GM23248 (cell line): ENCODE results near the gene MRPL40.

Source experiments
- EZH2 ChIP-seq: fragments of 200-600 bp; sonication (generic); IDR thresholded peaks from 2 replicates; pipeline ENCODE4 v1.6.1; 2018; ENCODE audit warnings: antibody characterized with exemption, mild to moderate bottlenecking; ENCODE audit not compliant: insufficient read depth, poor library complexity, severe bottlenecking
- EZH2phosphoT487 ChIP-seq: fragments of 200-600 bp; sonication (generic); IDR thresholded peaks from 2 replicates; pipeline ENCODE4 v1.6.1; 2018; ENCODE audit warnings: antibody characterized with exemption, moderate library complexity, mild to moderate bottlenecking, low read depth; ENCODE audit not compliant: insufficient read depth

GRCh38 chr22:19420321-19420720, 12.0 kb upstream of the MRPL40 start:
- TF ChIP-seq EZH2 (no peak), EZH2phosphoT487 (no peak)
